ENCODE measurements around the gene SSPN. TPM values are rescaled to one million over a fixed set of nuclear protein-coding genes. Genes with fewer than 3 reads are reported as not detected.

The SSPN gene
- total RNA-seq, 4 donors from 2014 or later: 4.5 to 19.0 (median 11.8) TPM

DNA sequence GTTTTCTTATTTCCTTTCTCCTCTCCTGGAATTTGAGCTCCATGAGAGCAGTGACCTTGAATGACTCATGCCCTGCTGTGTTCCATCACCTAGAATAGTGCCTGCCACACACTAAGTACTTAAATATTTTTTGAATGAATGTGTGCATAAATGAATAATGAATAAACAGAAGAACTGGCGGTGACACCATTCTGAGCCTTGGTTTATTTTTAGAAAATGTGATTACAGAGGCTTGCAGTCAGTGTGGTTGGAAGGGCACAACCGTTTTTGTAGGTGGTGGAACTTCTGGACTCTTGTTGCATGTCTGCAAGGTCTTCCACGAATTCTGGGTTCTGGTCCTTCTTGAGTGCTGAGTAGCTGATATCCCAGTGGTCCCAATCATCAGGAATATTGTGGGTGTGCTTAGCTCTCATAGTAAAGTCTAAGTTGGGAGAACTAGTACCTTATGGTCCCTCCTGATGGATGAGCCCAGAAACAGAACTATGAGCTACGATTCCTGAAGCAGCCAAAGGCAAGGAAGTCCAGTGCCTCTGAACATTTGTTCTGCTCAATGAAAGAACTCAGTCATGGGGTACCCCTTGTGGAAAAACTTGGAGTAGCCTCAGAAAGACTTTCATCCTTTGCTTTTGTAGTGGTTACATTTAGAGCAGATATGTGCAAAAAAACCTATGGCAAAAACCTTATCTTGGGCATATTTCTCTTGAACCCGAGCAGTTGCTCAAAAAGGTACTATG is 41.8 kb upstream of the SSPN start:
- 65% methylated on average over 5 of the region's 5 CpGs for WGBS
- Histone ChIP-seq H3K4me1 (peaks cover 17% of the 10 kb centered on the region), H3K9me3 (no peaks in the 10 kb centered on the region), H3K27me3 (no peaks in the 10 kb centered on the region), H3K4me3 (no peak overlapping the region), H3K27ac (no peak overlapping the region), H3K36me3 (no peaks in the 10 kb centered on the region)
- TF ChIP-seq POLR2A (IDR thresholded peaks at IDR 0.05) (no peak), POLR2AphosphoS5 (IDR thresholded peaks at IDR 0.05) (no peak), CTCF (IDR thresholded peaks at IDR 0.05) (no peak)
- no peak for DNase-seq (ENCODE audit: low spot score in 2 of 2)

DNA sequence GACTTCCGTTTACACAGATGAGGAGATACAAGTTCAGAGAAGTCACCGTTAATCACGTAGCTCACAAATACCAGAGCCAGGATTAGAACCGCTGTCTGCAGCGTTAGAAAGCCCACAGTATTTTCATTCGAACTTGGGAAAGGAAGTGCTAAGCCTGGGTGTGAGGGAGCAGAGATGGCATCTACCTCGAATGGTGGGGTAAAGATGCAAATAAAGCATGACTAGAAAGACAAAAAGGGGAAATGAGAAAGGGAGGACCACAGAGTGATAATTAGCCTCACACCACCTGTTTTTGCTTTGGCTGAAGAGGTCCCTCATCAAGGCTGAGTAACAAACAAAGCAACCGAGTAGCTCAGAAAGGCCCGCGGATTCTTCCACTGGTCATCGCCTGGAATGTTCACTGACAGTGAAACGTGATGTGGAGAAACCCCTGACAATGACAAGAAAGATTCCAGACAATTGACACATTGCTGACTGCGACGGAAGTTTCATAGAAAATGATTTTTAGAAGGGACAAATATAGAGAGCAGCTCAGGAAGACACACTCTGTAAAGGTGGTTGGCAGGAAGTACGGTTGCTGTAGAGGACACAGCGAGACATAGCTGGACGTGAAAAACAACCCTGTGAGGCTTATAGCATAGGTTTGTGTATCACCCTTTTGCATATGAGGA is 39.0 kb upstream of the SSPN start:
- no peak overlapping the region for H3K27ac ChIP-seq
- H3K4me1 ChIP-seq: peaks cover 7% of the 10 kb centered on the region
- no peak overlapping the region for H3K4me3 ChIP-seq
- no peak for DNase-seq (ENCODE audit: low spot score in 2 of 2)
- H3K9me3 ChIP-seq: no peaks in the 10 kb centered on the region
- H3K27me3 ChIP-seq: no peaks in the 10 kb centered on the region
- 79% methylated on average over 17 of the region's 17 CpGs for WGBS
- no peaks in the 10 kb centered on the region for H3K36me3 ChIP-seq
- TF ChIP-seq EP300 (IDR thresholded peaks at IDR 0.05): no peak
- no peak for TF ChIP-seq POLR2AphosphoS5 (IDR thresholded peaks at IDR 0.05)
- TF ChIP-seq CTCF (IDR thresholded peaks at IDR 0.05): no peak
- no peak for TF ChIP-seq POLR2A (IDR thresholded peaks at IDR 0.05)

- peaks cover 5% of the 10 kb centered on the region for H3K4me1 ChIP-seq
- no peak overlapping the region for H3K4me3 ChIP-seq
- TF ChIP-seq EP300 (IDR thresholded peaks at IDR 0.05) (no peak), POLR2A (IDR thresholded peaks at IDR 0.05) (no peak), POLR2AphosphoS5 (IDR thresholded peaks at IDR 0.05) (no peak), CTCF (IDR thresholded peaks at IDR 0.05) (no peak)
- no peaks in the 10 kb centered on the region for H3K9me3 ChIP-seq
- DNase-seq (ENCODE audit: low spot score in 2 of 2): no peak
- WGBS: 63% methylated on average over 3 of the region's 3 CpGs
- no peaks in the 10 kb centered on the region for H3K36me3 ChIP-seq
- H3K27ac ChIP-seq: no peak overlapping the region
- H3K27me3 ChIP-seq: no peaks in the 10 kb centered on the region
These were observed 38.4 kb upstream of the SSPN start for GRCh38 chr12:26157001-26157400.

DNA sequence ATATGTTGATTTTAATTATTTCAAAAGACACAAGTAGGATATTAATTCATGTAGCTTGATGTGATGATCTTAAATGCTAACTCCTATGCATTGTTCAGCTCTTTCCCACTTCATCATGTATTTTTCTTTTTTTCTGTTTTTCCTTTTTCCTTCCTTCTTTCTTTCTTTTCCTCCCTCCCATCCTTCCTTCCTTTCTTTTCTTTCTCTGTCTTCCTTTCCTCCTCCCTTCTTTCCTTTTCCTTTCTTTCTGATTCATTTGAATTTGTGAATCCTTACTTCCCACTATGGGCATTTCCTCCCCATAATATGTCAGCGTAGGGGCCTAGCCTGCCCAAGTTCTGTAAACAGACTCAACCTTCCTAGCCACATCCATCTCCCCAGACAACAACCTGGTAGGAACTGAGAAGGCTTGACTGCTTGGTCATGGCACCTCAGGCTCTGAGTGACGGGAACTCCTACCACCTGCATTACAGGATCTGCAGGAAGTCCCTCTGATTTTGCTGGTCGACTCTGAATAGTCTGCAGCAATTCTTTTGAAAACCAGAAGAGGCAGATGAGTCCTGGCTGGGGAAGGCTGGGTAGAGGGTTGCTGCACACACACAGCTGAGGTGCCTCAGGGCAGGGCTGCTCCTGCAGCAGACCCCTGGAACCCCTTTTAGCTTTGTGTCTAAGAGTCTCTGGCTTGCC is 37.2 kb upstream of the SSPN start:
- no peak overlapping the region for H3K27ac ChIP-seq
- WGBS: 58% methylated on average over 3 of the region's 3 CpGs
- H3K27me3 ChIP-seq: no peaks in the 10 kb centered on the region
- peaks cover 5% of the 10 kb centered on the region for H3K4me1 ChIP-seq
- H3K36me3 ChIP-seq: no peaks in the 10 kb centered on the region
- no peak for DNase-seq (ENCODE audit: low spot score in 2 of 2)
- H3K9me3 ChIP-seq: no peaks in the 10 kb centered on the region
- H3K4me3 ChIP-seq: no peak overlapping the region
- TF ChIP-seq EP300 (IDR thresholded peaks at IDR 0.05): no peak
- no peak for TF ChIP-seq CTCF (IDR thresholded peaks at IDR 0.05)
- no peak for TF ChIP-seq POLR2AphosphoS5 (IDR thresholded peaks at IDR 0.05)
- TF ChIP-seq POLR2A (IDR thresholded peaks at IDR 0.05): no peak

GRCh38 chr12:26162174-26162573 is 33.2 kb upstream of the SSPN start:
- Histone ChIP-seq H3K36me3 (no peaks in the 10 kb centered on the region), H3K4me1 (no peaks in the 10 kb centered on the region), H3K9me3 (no peaks in the 10 kb centered on the region), H3K27me3 (no peaks in the 10 kb centered on the region), H3K27ac (no peak overlapping the region), H3K4me3 (no peak overlapping the region)
- DNase-seq (ENCODE audit: low spot score in 2 of 2): no peak
- WGBS: 94% methylated on average over 1 of the region's 1 CpG
- no peak for TF ChIP-seq EP300 (IDR thresholded peaks at IDR 0.05)
- no peak for TF ChIP-seq CTCF (IDR thresholded peaks at IDR 0.05)
